Adrenal gland (tissue), 5 donors: ENCODE data around the gene RRN3.
"Not testable (repeated sequence)": the region's sequence is repeated elsewhere in the genome, so short reads cannot be mapped to it uniquely, and the experiment has no call there.

Source experiments
- POLR2A ChIP-seq, 2 donors: fragments of 450-650 bp; IDR thresholded peaks; one replicate each; pipeline ENCODE4 v1.6.1; 2017; ENCODE audit warnings: antibody characterized with exemption in 2 of 2, mild to moderate bottlenecking in 2 of 2, moderate library complexity in 1 of 2
- TF ChIP-seq, protein P1 (sequence below), 6 experiments: fragments of 450-650 bp in 4 of 6; fragments of 200-600 bp in 2 of 6; sonication (generic) in 1 of 6; IDR thresholded peaks; 1 replicate in 5 of 6; 2 replicates in 1 of 6; pipeline versions ENCODE4 v1.5.1 to v1.8.0; 2016 to 2021; ENCODE audit warnings: antibody characterized with exemption in 6 of 6, mild to moderate bottlenecking in 2 of 6, moderate library complexity in 1 of 6
- donor health status: DM: no; HTN: no; CAD: no.

DNA sequence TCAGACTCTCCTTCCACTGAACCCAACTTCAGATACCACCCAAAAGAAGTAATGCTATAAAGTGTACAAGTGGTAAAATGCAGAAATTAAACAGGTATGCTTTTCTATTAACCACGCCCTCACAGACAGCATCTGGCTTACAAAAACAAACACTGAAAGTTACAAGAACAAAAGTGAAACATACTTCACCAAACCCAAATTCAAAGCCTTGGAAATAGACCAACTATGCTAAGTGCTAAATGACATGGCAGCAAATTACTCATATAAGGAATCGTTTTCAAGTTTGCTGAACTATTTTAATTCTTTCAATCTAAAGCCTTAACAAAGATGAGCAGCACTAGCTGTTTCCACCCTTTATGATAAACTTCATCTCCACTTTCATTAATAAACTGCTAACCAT lies 17.9 kb downstream of the RRN3 start:
- TF ChIP-seq POLR2A (IDR thresholded peaks at IDR 0.05): not testable (repeated sequence)
- TF ChIP-seq, protein P1, sequence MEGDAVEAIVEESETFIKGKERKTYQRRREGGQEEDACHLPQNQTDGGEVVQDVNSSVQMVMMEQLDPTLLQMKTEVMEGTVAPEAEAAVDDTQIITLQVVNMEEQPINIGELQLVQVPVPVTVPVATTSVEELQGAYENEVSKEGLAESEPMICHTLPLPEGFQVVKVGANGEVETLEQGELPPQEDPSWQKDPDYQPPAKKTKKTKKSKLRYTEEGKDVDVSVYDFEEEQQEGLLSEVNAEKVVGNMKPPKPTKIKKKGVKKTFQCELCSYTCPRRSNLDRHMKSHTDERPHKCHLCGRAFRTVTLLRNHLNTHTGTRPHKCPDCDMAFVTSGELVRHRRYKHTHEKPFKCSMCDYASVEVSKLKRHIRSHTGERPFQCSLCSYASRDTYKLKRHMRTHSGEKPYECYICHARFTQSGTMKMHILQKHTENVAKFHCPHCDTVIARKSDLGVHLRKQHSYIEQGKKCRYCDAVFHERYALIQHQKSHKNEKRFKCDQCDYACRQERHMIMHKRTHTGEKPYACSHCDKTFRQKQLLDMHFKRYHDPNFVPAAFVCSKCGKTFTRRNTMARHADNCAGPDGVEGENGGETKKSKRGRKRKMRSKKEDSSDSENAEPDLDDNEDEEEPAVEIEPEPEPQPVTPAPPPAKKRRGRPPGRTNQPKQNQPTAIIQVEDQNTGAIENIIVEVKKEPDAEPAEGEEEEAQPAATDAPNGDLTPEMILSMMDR (IDR thresholded peaks at IDR 0.05): not testable (repeated sequence)
